Endodermal cell (in vitro differentiated cells): ENCODE data around the gene IFTAP. TPM values are rescaled to one million over a fixed set of nuclear protein-coding genes. Genes with fewer than 3 reads are reported as not detected.

Source experiments
- DNase-seq: peaks from one replicate; pipeline ENCODE4 v3.0.0-alpha.2; 2017
- H3K27ac ChIP-seq: 2 replicates; pipeline ENCODE4 v1.5.1; 2013; ENCODE audit warnings: mild to moderate bottlenecking, low read depth, low read length, moderate library complexity
- H3K27me3 ChIP-seq: 2 replicates; pipeline ENCODE4 v1.6.1; 2013; ENCODE audit warnings: mild to moderate bottlenecking, low read length, moderate library complexity; ENCODE audit not compliant: insufficient read depth, control insufficient read depth, poor library complexity, severe bottlenecking
- H3K36me3 ChIP-seq: 2 replicates; pipeline ENCODE4 v1.7.0; 2013; ENCODE audit warnings: mild to moderate bottlenecking, low read length, moderate library complexity; ENCODE audit not compliant: control insufficient read depth, insufficient read depth
- H3K4me1 ChIP-seq: one replicate; pipeline ENCODE4 v1.7.0; 2013; ENCODE audit warnings: low read length; ENCODE audit not compliant: control insufficient read depth, insufficient read depth
- H3K4me3 ChIP-seq: 2 replicates; pipeline ENCODE4 v1.5.1; 2013; ENCODE audit warnings: mild to moderate bottlenecking, low read length, moderate library complexity
- H3K9ac ChIP-seq: 2 replicates; pipeline ENCODE4 v1.6.1; 2013; ENCODE audit warnings: mild to moderate bottlenecking, low read length, moderate library complexity; ENCODE audit not compliant: poor library complexity, severe bottlenecking; ENCODE audit errors: extremely low read depth
- H3K9me3 ChIP-seq: 2 replicates; pipeline ENCODE4 v1.6.1; 2013; ENCODE audit warnings: mild to moderate bottlenecking, low read length, moderate library complexity; ENCODE audit not compliant: control insufficient read depth
- H3K27ac Mint-ChIP-seq: 2 replicates; pipeline ENCODE4 v1.8.0; 2020; ENCODE audit warnings: mixed read lengths
- H3K27me3 Mint-ChIP-seq: 2 replicates; pipeline ENCODE4 v1.8.0; 2021; ENCODE audit warnings: mild to moderate bottlenecking, mixed read lengths; ENCODE audit not compliant: insufficient read depth
- H3K36me3 Mint-ChIP-seq: 2 replicates; pipeline ENCODE4 v1.8.0; 2020; ENCODE audit warnings: low read depth, mixed read lengths
- H3K4me1 Mint-ChIP-seq: 2 replicates; pipeline ENCODE4 v1.8.0; 2020; ENCODE audit warnings: mixed read lengths
- H3K4me3 Mint-ChIP-seq: 2 replicates; pipeline ENCODE4 v1.8.0; 2020; ENCODE audit warnings: mild to moderate bottlenecking, moderate library complexity, mixed read lengths
- H3K9me3 Mint-ChIP-seq: 2 replicates; pipeline ENCODE4 v1.8.0; 2020; ENCODE audit warnings: mild to moderate bottlenecking, mixed read lengths
- CTCF ChIP-seq: fragments of 200-600 bp; sonication (generic); conservative IDR thresholded peaks from 2 replicates; pipeline ENCODE4 v1.5.0; 2021; ENCODE audit warnings: antibody characterized with exemption, mild to moderate bottlenecking
- WGBS, 2 experiments: methylation state at CpG; one replicate each; pipeline versions ENCODE4 v1.1.5 to v1.1.7; 2013; ENCODE audit warnings: missing lambda C conversion rate in 2 of 2, mixed read lengths in 1 of 2; ENCODE audit not compliant: insufficient coverage in 1 of 2, insufficient read length in 1 of 2; 5-methylcytosine and 5-hydroxymethylcytosine counted together
- total RNA-seq, 2 donors: library from RNA; stranded (reverse); fragmentation: NEBNext Ultra II Directional in 1 of 2; extraction: Animal tissue kit (Norgen Biotek cat#: 25700) in 1 of 2; gene quantifications; 2 replicates in 1 of 2; 3 replicates in 1 of 2; pipeline ENCODE4 v1.2.1, GENCODE V29; 2021

Gene IFTAP
- total RNA-seq, 2 donors from 2014 or later = 23.9 to 38.6 TPM

GRCh38 chr11:36569095-36569494, 25.2 kb upstream of the IFTAP start:
- H3K27ac Mint-ChIP-seq = no peak overlapping the region
- H3K36me3 Mint-ChIP-seq = no peaks in the 10 kb centered on the region
- no peak overlapping the region for H3K27ac ChIP-seq
- H3K4me3 Mint-ChIP-seq = no peak overlapping the region
- peaks cover 10% of the 10 kb centered on the region for H3K27me3 Mint-ChIP-seq
- TF ChIP-seq CTCF = no peak
- WGBS, 2 experiments = 79 to 90% methylated on average over 4 of the region's 4 CpGs
- H3K4me1 Mint-ChIP-seq = peaks cover 3% of the 10 kb centered on the region
- no peaks in the 10 kb centered on the region for H3K36me3 ChIP-seq
- H3K9me3 ChIP-seq = no peaks in the 10 kb centered on the region
- peaks cover 49% of the 10 kb centered on the region for H3K27me3 ChIP-seq
- DNase-seq = no peak
- no peak overlapping the region for H3K9ac ChIP-seq
- H3K4me1 ChIP-seq = no peaks in the 10 kb centered on the region
- H3K9me3 Mint-ChIP-seq = no peaks in the 10 kb centered on the region
- H3K4me3 ChIP-seq = no peak overlapping the region

GRCh38 chr11:36574486-36574885, 19.8 kb upstream of the IFTAP start:
- no peaks in the 10 kb centered on the region for H3K4me1 ChIP-seq
- H3K9me3 ChIP-seq = no peaks in the 10 kb centered on the region
- H3K27me3 ChIP-seq = peaks cover 18% of the 10 kb centered on the region
- no peak overlapping the region for H3K4me3 ChIP-seq
- Mint-ChIP-seq H3K4me3 (no peak overlapping the region), H3K9me3 (peaks cover 2% of the 10 kb centered on the region), H3K27ac (no peak overlapping the region), H3K4me1 (no peaks in the 10 kb centered on the region), H3K27me3 (peaks cover 3% of the 10 kb centered on the region), H3K36me3 (no peaks in the 10 kb centered on the region)
- no peak for TF ChIP-seq CTCF
- H3K9ac ChIP-seq = no peak overlapping the region
- no peak for DNase-seq
- H3K36me3 ChIP-seq = no peaks in the 10 kb centered on the region
- H3K27ac ChIP-seq = no peak overlapping the region
- 86 to 92% methylated on average over 7 to 8 of the region's 8 CpGs for WGBS, 2 experiments

DNA sequence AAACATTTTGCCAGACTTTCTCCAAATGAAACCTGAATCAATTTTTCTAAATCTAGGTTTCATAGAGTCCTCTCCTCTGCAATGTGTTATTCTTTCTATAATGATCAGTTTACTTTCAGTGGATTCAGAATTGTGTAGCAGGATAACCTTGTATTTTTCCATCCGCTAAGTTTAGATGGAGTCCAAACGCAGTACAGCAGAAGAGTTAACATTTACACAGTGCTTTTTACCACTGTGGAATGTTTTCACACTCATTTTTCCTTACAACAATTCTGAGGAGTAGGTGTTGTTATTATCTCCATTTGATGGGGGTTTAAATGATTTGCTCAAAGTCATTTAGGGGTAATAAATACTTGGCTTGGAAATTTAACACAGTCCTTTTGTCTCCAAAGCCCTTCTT, 16.9 kb upstream of the IFTAP start:
- no peak overlapping the region for H3K4me3 ChIP-seq
- peaks cover 20% of the 10 kb centered on the region for H3K9me3 Mint-ChIP-seq

More for the DNA sequence above, 16.9 kb upstream of the IFTAP start:
- peaks cover 21% of the 10 kb centered on the region for H3K9me3 ChIP-seq
- peaks cover 6% of the 10 kb centered on the region for H3K27me3 ChIP-seq
- Mint-ChIP-seq H3K36me3 (no peaks in the 10 kb centered on the region), H3K4me1 (no peaks in the 10 kb centered on the region), H3K4me3 (no peak overlapping the region), H3K27ac (no peak overlapping the region), H3K27me3 (peaks cover 3% of the 10 kb centered on the region)
- no peak overlapping the region for H3K27ac ChIP-seq
- DNase-seq = no peak
- H3K9ac ChIP-seq = no peak overlapping the region
- no peak for TF ChIP-seq CTCF
- H3K4me1 ChIP-seq = no peaks in the 10 kb centered on the region
- 80% methylated on average over 2 of the region's 2 CpGs; no CpG with 5 or more reads in 1 of the 2 experiments for WGBS, 2 experiments
- no peaks in the 10 kb centered on the region for H3K36me3 ChIP-seq
